Measurements from ENCODE around the gene TSC22D3.
"Not testable (repeated sequence)": the region's sequence is repeated elsewhere in the genome, so short reads cannot be mapped to it uniquely, and the experiment has no call there.

TSC22D3 gene

GRCh38 chrX:107775734-107776511, at the start of gene TSC22D3:
Gene TSC22D3, minus strand, starts transcription at chrX:107775787. Its CDS starts 368 bp downstream, at chrX:107775419.
- Histone ChIP-seq H3K9ac (ENCODE audit: low read length) (peak within 1 kb of the TSS; percentile 84), H3K27me3 (replicated peaks; ENCODE audit: control insufficient read depth, insufficient read depth, low read length) (peaks cover 34% of the 10 kb centered on the region), H3K36me3 (ENCODE audit: control insufficient read depth, insufficient read depth, low read length, severe bottlenecking) (no peaks in the 10 kb centered on the region), H3K4me1 (ENCODE audit: control insufficient read depth, insufficient read depth, low read length) (peaks cover 12% of the 10 kb centered on the region), H3K4me3 (ENCODE audit: low read length) (peak within 1 kb of the TSS; percentile 80), H3K9me3 (ENCODE audit: control insufficient read depth, low read length) (peaks cover 7% of the 10 kb centered on the region)
- DNase-seq (ENCODE audit: low read depth) = peak; percentile 79

- peak; percentile 83 for DNase-seq (ENCODE audit: low read depth)
- H3K9me3 ChIP-seq (ENCODE audit: control insufficient read depth, low read length) = peaks cover 22% of the 10 kb centered on the region
- H3K36me3 ChIP-seq (ENCODE audit: control insufficient read depth, insufficient read depth, low read length, severe bottlenecking) = no peaks in the 10 kb centered on the region
- H3K9ac ChIP-seq (ENCODE audit: low read length) = peak overlapping the region; percentile 3
- peaks cover 5% of the 10 kb centered on the region for H3K4me1 ChIP-seq (ENCODE audit: control insufficient read depth, insufficient read depth, low read length)
- H3K4me3 ChIP-seq (ENCODE audit: low read length) = no peak overlapping the region
- H3K27me3 ChIP-seq (replicated peaks; ENCODE audit: control insufficient read depth, insufficient read depth, low read length) = no peaks in the 10 kb centered on the region
These were observed 47.9 kb upstream of the TSC22D3 start for GRCh38 chrX:107823456-107823855.

GRCh38 chrX:107823042-107823441, 47.5 kb upstream of the TSC22D3 start:
- no peak overlapping the region for H3K4me3 ChIP-seq (ENCODE audit: low read length)
- peaks cover 26% of the 10 kb centered on the region for H3K9me3 ChIP-seq (ENCODE audit: control insufficient read depth, low read length)
- no peak for DNase-seq (ENCODE audit: low read depth)
- peaks cover 5% of the 10 kb centered on the region for H3K4me1 ChIP-seq (ENCODE audit: control insufficient read depth, insufficient read depth, low read length)
- no peak overlapping the region for H3K9ac ChIP-seq (ENCODE audit: low read length)
- no peaks in the 10 kb centered on the region for H3K27me3 ChIP-seq (replicated peaks; ENCODE audit: control insufficient read depth, insufficient read depth, low read length)
- no peaks in the 10 kb centered on the region for H3K36me3 ChIP-seq (ENCODE audit: control insufficient read depth, insufficient read depth, low read length, severe bottlenecking)

DNA sequence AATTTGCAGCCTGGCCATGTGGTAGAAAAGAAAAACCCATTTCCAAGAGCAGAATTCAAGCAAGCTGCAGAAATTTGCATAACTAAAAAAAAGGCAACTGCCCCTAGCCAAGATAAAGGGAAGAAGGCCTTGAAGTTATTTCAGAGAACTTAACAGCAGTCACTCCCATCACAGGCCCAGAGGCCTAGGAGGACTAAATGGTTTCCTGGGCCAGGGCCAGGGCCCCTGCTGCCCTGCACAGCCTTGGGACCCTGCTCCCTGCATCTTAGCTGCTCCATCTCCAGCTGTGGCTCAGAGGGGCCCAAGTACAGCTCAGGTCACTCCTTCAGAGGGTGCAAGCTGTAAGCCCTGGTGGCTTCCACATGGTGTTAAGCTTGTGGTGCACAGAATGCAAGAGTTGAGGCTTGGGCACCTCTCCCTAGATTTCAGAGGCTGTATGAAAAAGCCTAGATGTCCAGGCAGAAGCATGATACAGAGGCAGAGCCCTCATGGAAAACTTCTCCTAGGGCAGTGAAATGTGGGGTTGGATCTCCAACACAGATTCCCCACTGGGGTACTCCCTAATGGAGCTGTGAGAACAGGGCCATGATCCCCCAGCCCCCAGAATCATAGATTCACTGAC, 43.4 kb upstream of the TSC22D3 start:
- DNase-seq (ENCODE audit: low read depth) = no peak
- no peaks in the 10 kb centered on the region for H3K36me3 ChIP-seq (ENCODE audit: control insufficient read depth, insufficient read depth, low read length, severe bottlenecking)
- H3K4me3 ChIP-seq (ENCODE audit: low read length) = no peak overlapping the region
- H3K9ac ChIP-seq (ENCODE audit: low read length) = no peak overlapping the region
- H3K4me1 ChIP-seq (ENCODE audit: control insufficient read depth, insufficient read depth, low read length) = no peaks in the 10 kb centered on the region
- H3K9me3 ChIP-seq (ENCODE audit: control insufficient read depth, low read length) = peaks cover 37% of the 10 kb centered on the region
- H3K27me3 ChIP-seq (replicated peaks; ENCODE audit: control insufficient read depth, insufficient read depth, low read length) = peaks cover 12% of the 10 kb centered on the region

GRCh38 chrX:107810053-107810452, 34.5 kb upstream of the TSC22D3 start:
- not testable (repeated sequence) for H3K4me3 ChIP-seq (ENCODE audit: low read length); H3K9me3 ChIP-seq (ENCODE audit: control insufficient read depth, low read length); DNase-seq (ENCODE audit: low read depth); H3K9ac ChIP-seq (ENCODE audit: low read length); H3K4me1 ChIP-seq (ENCODE audit: control insufficient read depth, insufficient read depth, low read length); H3K36me3 ChIP-seq (ENCODE audit: control insufficient read depth, insufficient read depth, low read length, severe bottlenecking)
- H3K27me3 ChIP-seq (replicated peaks; ENCODE audit: control insufficient read depth, insufficient read depth, low read length) = peaks cover 18% of the 10 kb centered on the region

GRCh38 chrX:107805179-107805578, 29.6 kb upstream of the TSC22D3 start:
- Histone ChIP-seq H3K4me1 (ENCODE audit: control insufficient read depth, insufficient read depth, low read length) (no peaks in the 10 kb centered on the region), H3K27me3 (replicated peaks; ENCODE audit: control insufficient read depth, insufficient read depth, low read length) (peaks cover 7% of the 10 kb centered on the region), H3K9ac (ENCODE audit: low read length) (no peak overlapping the region), H3K36me3 (ENCODE audit: control insufficient read depth, insufficient read depth, low read length, severe bottlenecking) (no peaks in the 10 kb centered on the region), H3K9me3 (ENCODE audit: control insufficient read depth, low read length) (peaks cover 25% of the 10 kb centered on the region), H3K4me3 (ENCODE audit: low read length) (no peak overlapping the region)
- no peak for DNase-seq (ENCODE audit: low read depth)

GRCh38 chrX:107804427-107804826, 28.8 kb upstream of the TSC22D3 start:
- Histone ChIP-seq H3K9ac (ENCODE audit: low read length) (no peak overlapping the region), H3K4me3 (ENCODE audit: low read length) (no peak overlapping the region), H3K27me3 (replicated peaks; ENCODE audit: control insufficient read depth, insufficient read depth, low read length) (peaks cover 10% of the 10 kb centered on the region), H3K4me1 (ENCODE audit: control insufficient read depth, insufficient read depth, low read length) (no peaks in the 10 kb centered on the region), H3K9me3 (ENCODE audit: control insufficient read depth, low read length) (peaks cover 26% of the 10 kb centered on the region), H3K36me3 (ENCODE audit: control insufficient read depth, insufficient read depth, low read length, severe bottlenecking) (no peaks in the 10 kb centered on the region)
- no peak for DNase-seq (ENCODE audit: low read depth)

DNA sequence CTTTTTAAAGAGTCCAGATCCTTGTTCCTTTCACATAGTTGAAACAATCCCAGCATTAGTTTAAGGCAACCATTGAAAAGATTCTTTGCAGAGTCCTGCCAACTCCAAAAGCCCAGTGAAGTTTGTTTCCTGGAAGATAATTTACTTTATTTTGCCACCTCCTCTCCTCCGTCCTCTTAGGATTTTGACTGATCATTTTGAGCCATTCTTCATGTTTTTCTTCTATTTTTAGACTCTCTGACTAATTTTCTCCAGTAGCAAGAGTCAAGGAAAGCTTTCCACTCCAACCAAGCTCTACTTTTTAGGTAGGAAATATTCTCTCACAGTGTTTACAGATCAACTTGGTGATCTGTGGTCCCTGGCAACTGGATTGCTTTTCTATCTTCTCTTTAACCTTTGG, 12.2 kb upstream of the TSC22D3 start:
- Histone ChIP-seq H3K4me1 (ENCODE audit: control insufficient read depth, insufficient read depth, low read length) (peaks cover 15% of the 10 kb centered on the region), H3K9me3 (ENCODE audit: control insufficient read depth, low read length) (no peaks in the 10 kb centered on the region), H3K36me3 (ENCODE audit: control insufficient read depth, insufficient read depth, low read length, severe bottlenecking) (no peaks in the 10 kb centered on the region), H3K9ac (ENCODE audit: low read length) (no peak overlapping the region), H3K4me3 (ENCODE audit: low read length) (no peak overlapping the region), H3K27me3 (replicated peaks; ENCODE audit: control insufficient read depth, insufficient read depth, low read length) (peaks cover 52% of the 10 kb centered on the region)
- DNase-seq (ENCODE audit: low read depth) = peak; percentile 4

GRCh38 chrX:107780525-107780924, 4.9 kb upstream of the TSC22D3 start:
- Histone ChIP-seq H3K9me3 (ENCODE audit: control insufficient read depth, low read length) (no peaks in the 10 kb centered on the region), H3K36me3 (ENCODE audit: control insufficient read depth, insufficient read depth, low read length, severe bottlenecking) (no peaks in the 10 kb centered on the region), H3K27me3 (replicated peaks; ENCODE audit: control insufficient read depth, insufficient read depth, low read length) (peaks cover 15% of the 10 kb centered on the region), H3K9ac (ENCODE audit: low read length) (no peak overlapping the region), H3K4me3 (ENCODE audit: low read length) (no peak overlapping the region), H3K4me1 (ENCODE audit: control insufficient read depth, insufficient read depth, low read length) (peaks cover 4% of the 10 kb centered on the region)
- no peak for DNase-seq (ENCODE audit: low read depth)

DNA sequence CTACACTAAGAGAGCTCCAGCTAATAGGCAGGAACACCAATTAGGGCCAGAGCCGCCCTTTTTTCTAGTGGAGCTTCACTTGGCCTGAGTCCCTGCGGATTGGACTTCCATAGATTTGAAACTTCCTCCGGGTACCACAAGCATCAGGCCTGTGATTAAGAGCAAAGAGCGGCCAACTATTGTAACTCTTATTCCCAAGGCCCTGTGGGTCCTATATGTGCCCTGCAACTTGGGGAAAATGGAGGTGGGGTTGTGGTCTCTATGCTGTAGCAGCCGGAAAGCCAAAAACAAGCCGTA, 1.9 kb upstream of the TSC22D3 start, which contains the start of gene NCBP2L:
TSS of gene NCBP2L (plus strand) at position 198 of the 297 bp plus-strand sequence. CDS start 16,488 bp downstream, outside the sequence.
- peaks cover 12% of the 10 kb centered on the region for H3K4me1 ChIP-seq (ENCODE audit: control insufficient read depth, insufficient read depth, low read length)
- H3K9me3 ChIP-seq (ENCODE audit: control insufficient read depth, low read length) = peaks cover 4% of the 10 kb centered on the region
- peak within 1 kb of the TSS; percentile 84 for H3K9ac ChIP-seq (ENCODE audit: low read length)
- no peaks in the 10 kb centered on the region for H3K36me3 ChIP-seq (ENCODE audit: control insufficient read depth, insufficient read depth, low read length, severe bottlenecking)
- peak within 1 kb of the TSS; percentile 80 for H3K4me3 ChIP-seq (ENCODE audit: low read length)
- DNase-seq (ENCODE audit: low read depth) = no peak
- peaks cover 27% of the 10 kb centered on the region for H3K27me3 ChIP-seq (replicated peaks; ENCODE audit: control insufficient read depth, insufficient read depth, low read length)

GRCh38 chrX:107776649-107777535, 1.3 kb upstream of the TSC22D3 start:
- Histone ChIP-seq H3K4me3 (ENCODE audit: low read length) (peak overlapping the region; percentile 80), H3K9ac (ENCODE audit: low read length) (peak overlapping the region; percentile 84), H3K27me3 (replicated peaks; ENCODE audit: control insufficient read depth, insufficient read depth, low read length) (peaks cover 31% of the 10 kb centered on the region), H3K36me3 (ENCODE audit: control insufficient read depth, insufficient read depth, low read length, severe bottlenecking) (no peaks in the 10 kb centered on the region), H3K9me3 (ENCODE audit: control insufficient read depth, low read length) (peaks cover 6% of the 10 kb centered on the region), H3K4me1 (ENCODE audit: control insufficient read depth, insufficient read depth, low read length) (peaks cover 12% of the 10 kb centered on the region)
- peak; percentile 93 for DNase-seq (ENCODE audit: low read depth)

Measured in adipocyte (in vitro differentiated cells).